ENCODE data around the gene SCLY. TPM values are rescaled to one million over a fixed set of nuclear protein-coding genes. Genes with fewer than 3 reads are reported as not detected.

The SCLY gene
- total RNA-seq, 4 donors from 2014 or later = 5.5 to 14.5 (median 9.6) TPM

- peak in 1 of 2 donors; percentile 53 for DNase-seq (ENCODE audit: low spot score in 2 of 2)
- no peaks in the 10 kb centered on the region for H3K36me3 ChIP-seq
- peaks cover 15% of the 10 kb centered on the region for H3K4me1 ChIP-seq
- H3K4me3 ChIP-seq = no peak overlapping the region
- no peaks in the 10 kb centered on the region for H3K27me3 ChIP-seq
- no peak overlapping the region for H3K27ac ChIP-seq
- no peak for TF ChIP-seq POLR2AphosphoS5 (IDR thresholded peaks at IDR 0.05)
- TF ChIP-seq, protein P1, sequence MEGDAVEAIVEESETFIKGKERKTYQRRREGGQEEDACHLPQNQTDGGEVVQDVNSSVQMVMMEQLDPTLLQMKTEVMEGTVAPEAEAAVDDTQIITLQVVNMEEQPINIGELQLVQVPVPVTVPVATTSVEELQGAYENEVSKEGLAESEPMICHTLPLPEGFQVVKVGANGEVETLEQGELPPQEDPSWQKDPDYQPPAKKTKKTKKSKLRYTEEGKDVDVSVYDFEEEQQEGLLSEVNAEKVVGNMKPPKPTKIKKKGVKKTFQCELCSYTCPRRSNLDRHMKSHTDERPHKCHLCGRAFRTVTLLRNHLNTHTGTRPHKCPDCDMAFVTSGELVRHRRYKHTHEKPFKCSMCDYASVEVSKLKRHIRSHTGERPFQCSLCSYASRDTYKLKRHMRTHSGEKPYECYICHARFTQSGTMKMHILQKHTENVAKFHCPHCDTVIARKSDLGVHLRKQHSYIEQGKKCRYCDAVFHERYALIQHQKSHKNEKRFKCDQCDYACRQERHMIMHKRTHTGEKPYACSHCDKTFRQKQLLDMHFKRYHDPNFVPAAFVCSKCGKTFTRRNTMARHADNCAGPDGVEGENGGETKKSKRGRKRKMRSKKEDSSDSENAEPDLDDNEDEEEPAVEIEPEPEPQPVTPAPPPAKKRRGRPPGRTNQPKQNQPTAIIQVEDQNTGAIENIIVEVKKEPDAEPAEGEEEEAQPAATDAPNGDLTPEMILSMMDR (IDR thresholded peaks at IDR 0.05) = no peak
- TF ChIP-seq POLR2A (IDR thresholded peaks at IDR 0.05) = no peak
- TF ChIP-seq EP300 (IDR thresholded peaks at IDR 0.05) = no peak
- H3K9me3 ChIP-seq = no peaks in the 10 kb centered on the region
- 91% methylated on average over 7 of the region's 7 CpGs for WGBS
These were observed 34.3 kb downstream of the SCLY start for GRCh38 chr2:238095143-238095542.

DNA sequence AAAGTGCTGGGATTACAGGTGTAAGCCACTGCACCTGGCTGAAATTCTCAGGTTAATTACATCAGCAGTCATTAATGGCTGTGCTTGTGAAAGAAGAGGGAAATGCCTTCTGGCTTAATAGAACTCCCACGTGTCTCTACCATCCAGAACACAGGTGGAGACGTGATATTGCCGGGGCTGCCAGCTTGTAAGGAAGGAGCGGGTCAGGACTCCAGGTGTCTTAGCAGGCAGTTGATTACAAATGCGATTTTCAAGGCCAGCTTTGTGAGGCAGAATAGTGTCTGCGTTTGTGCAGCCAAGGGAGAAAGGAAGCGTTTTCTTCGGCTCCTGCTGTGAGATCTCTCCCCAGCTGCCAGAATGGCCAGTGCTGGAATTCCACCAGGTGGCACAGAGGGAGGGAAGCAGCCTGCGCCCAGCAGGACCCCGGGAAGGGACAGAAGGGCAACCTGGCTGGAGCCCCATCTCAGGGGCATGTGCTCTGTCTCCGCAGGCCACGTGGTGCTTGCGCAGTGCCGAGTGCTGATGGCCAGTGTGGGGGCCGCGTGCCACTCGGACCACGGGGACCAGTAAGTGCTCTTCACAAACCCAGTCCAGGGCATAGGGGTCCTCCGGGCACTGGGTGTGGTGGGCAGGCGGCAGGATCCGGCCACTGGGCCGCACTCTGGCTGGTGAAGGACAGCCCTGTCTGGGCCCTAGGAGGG lies 35.7 kb downstream of the SCLY start:
- Histone ChIP-seq H3K36me3 (no peaks in the 10 kb centered on the region), H3K4me1 (peaks cover 15% of the 10 kb centered on the region), H3K27ac (no peak overlapping the region), H3K27me3 (no peaks in the 10 kb centered on the region), H3K9me3 (no peaks in the 10 kb centered on the region), H3K4me3 (no peak overlapping the region)
- peak in 1 of 2 donors; percentile 76 for DNase-seq (ENCODE audit: low spot score in 2 of 2)
- TF ChIP-seq POLR2A (IDR thresholded peaks at IDR 0.05) (no peak), EP300 (IDR thresholded peaks at IDR 0.05) (no peak), POLR2AphosphoS5 (IDR thresholded peaks at IDR 0.05) (no peak)
- TF ChIP-seq, protein P1 (IDR thresholded peaks at IDR 0.05) = no peak
- 34% methylated on average over 5 of the region's 22 CpGs for WGBS

DNA sequence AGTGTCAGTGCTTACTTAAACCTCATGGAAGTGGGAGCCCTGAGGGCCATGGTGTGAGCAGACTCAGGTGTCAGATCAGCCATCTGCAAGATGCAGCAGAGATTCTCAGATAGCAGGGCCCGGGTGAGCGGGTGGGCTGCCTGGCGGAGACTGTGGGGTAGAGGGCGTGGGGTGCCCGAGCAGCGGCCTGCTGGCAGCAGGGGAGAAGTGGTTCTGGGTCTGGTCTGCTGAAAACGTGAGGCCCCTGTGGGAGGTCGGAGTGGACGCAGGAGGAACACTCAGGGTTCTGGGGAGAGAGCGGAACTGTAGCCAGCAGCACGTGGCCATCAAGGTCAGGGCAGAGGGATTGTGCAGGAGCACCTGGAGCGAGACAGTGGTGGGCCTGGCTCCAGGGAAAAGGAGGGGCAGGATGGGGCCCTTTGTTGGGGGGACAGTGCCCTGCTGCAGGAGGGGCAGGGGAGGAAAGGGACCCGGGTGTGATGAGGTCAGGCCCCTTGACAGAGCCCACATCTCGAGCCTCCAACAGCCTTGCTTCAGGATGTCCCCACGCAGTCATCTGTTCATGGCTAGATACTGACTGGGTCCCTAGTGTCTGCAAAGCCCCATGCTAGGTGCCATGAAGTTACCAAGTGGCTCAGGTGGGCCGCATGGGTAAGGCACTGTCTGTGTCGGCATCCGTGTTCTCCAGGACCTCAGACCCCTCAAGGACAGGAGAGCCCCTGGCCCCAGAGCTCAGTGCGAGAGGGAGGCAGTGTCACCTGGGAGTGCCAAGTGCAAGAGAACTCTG lies 36.6 kb downstream of the SCLY start:
- Histone ChIP-seq H3K4me1 (peaks cover 15% of the 10 kb centered on the region), H3K27ac (no peak overlapping the region), H3K9me3 (no peaks in the 10 kb centered on the region), H3K36me3 (no peaks in the 10 kb centered on the region), H3K27me3 (no peaks in the 10 kb centered on the region), H3K4me3 (no peak overlapping the region)
- 90% methylated on average over 16 of the region's 19 CpGs for WGBS
- TF ChIP-seq POLR2A (IDR thresholded peaks at IDR 0.05) = no peak
- no peak for TF ChIP-seq POLR2AphosphoS5 (IDR thresholded peaks at IDR 0.05)
- TF ChIP-seq, protein P1 (IDR thresholded peaks at IDR 0.05) = no peak
- TF ChIP-seq EP300 (IDR thresholded peaks at IDR 0.05) = no peak
- DNase-seq (ENCODE audit: low spot score in 2 of 2) = peak in 1 of 2 donors; percentile 71

- Histone ChIP-seq H3K27me3 (no peaks in the 10 kb centered on the region), H3K4me1 (peaks cover 15% of the 10 kb centered on the region), H3K27ac (peak overlapping the region; percentile 65), H3K4me3 (no peak overlapping the region), H3K9me3 (no peaks in the 10 kb centered on the region), H3K36me3 (no peaks in the 10 kb centered on the region)
- no peak for TF ChIP-seq POLR2AphosphoS5 (IDR thresholded peaks at IDR 0.05)
- no peak for TF ChIP-seq POLR2A (IDR thresholded peaks at IDR 0.05)
- no peak for TF ChIP-seq EP300 (IDR thresholded peaks at IDR 0.05)
- TF ChIP-seq, protein P1 (IDR thresholded peaks at IDR 0.05) = no peak
- peak in 1 of 2 donors; percentile 74 for DNase-seq (ENCODE audit: low spot score in 2 of 2)
- 78% methylated on average over 19 of the region's 37 CpGs for whole genome bisulfite sequencing
These were observed 37.4 kb downstream of the SCLY start for GRCh38 chr2:238097988-238098871.

Data from suprapubic skin (tissue), 4 donors.